GM19438 (cell line): ENCODE results near the gene FHL3.
"Not testable (repeated sequence)": the region's sequence is repeated elsewhere in the genome, so short reads cannot be mapped to it uniquely, and the experiment has no call there.

ENCODE experiments used
- ATAC-seq: cut with Tn5 transposase; IDR thresholded peaks from one replicate; pipeline ENCODE4 v1.9.1; 2021; ENCODE audit warnings: low read depth; ENCODE audit not compliant: unreplicated experiment

Gene FHL3

DNA sequence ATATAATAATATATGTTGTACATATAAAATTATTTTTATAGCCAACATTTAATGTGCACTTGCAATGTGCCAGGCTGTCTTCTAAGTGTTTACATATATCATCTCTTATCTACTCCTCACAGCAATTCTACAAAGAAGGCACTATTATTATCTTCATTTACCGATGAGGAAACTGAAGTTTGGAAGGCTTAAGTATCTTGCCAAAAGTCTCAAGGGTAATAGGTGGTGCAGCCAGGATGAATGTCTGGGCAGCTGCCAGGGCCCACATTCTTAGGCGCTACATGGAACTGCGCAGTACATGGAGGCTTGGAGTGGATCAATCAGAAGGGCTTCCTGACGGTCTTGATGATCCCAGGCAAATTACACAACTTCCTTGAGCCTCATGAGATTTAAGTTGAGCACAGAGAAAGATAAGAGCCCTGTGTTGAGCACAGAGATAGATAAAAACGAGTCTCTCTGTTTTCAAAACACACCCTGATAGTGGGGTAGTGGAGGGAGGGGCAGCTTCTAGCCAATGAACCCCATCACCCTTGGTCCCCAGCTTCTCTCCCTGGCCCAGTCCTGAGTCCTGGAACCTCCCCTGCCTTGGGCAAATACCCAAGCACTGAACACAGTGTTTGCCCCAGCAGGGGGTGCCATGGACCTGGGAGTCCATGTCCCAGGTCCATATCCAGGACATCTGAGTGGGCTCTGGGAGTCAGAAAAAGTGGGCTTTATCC is 32.1 kb upstream of the FHL3 start:
- no peak for ATAC-seq

DNA sequence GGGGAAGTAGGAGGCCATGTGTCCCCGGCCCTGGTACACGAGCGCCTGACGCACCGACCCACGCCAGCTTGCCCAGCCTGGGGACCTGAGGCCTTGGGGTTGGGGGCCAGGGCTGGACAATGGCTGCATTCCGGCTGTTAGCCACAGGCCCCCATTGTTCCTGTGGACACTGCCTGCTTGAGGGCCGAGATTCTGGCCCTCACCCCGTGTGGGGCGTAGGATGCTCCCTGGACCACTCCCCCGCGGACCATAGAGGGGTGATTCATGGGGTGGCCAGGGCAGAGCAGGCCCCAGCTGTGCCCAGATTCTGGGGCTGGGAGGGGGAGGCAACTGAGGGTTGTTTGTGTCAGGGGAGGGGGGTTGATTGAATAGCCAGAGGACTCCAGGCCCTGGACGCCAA is 29.6 kb upstream of the FHL3 start:
- no peak for ATAC-seq

DNA sequence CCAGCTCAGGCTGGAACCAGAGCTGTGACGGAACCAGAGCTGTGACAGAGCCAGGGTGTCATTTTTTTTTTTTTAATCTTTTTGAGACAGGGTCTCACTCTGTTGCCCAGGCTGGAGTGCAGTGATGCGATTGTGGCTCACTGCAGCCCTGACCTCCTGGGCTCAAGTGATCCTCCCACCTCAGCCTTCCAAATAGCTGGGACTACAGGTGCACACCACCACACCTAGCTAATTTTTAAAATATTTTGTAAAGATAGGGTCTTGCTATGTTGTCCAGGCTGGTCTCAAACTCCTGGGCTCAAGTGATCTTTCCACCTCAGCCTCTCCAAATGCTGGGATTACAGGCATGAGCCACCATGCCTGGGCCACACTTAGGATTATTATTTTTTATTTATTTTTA is 27.7 kb upstream of the FHL3 start:
- not testable (repeated sequence) for ATAC-seq

DNA sequence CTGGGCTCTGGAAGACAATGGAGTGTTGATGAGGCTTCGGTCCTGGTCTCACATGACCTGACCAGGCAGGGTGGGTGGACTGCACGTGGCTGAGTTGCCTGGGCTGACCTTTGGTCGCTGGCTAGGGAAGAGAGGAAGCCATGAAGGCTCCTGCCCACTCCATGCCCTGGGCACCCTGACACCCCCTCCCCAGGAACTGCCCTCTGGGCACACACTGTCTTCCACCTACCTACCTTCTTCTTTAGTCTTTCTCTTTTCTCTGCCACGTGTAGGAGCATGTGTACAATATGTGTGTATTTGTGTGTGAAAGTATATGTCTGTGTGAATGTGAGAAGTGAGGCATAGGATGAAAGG is 26.2 kb upstream of the FHL3 start:
- ATAC-seq, result no peak

DNA sequence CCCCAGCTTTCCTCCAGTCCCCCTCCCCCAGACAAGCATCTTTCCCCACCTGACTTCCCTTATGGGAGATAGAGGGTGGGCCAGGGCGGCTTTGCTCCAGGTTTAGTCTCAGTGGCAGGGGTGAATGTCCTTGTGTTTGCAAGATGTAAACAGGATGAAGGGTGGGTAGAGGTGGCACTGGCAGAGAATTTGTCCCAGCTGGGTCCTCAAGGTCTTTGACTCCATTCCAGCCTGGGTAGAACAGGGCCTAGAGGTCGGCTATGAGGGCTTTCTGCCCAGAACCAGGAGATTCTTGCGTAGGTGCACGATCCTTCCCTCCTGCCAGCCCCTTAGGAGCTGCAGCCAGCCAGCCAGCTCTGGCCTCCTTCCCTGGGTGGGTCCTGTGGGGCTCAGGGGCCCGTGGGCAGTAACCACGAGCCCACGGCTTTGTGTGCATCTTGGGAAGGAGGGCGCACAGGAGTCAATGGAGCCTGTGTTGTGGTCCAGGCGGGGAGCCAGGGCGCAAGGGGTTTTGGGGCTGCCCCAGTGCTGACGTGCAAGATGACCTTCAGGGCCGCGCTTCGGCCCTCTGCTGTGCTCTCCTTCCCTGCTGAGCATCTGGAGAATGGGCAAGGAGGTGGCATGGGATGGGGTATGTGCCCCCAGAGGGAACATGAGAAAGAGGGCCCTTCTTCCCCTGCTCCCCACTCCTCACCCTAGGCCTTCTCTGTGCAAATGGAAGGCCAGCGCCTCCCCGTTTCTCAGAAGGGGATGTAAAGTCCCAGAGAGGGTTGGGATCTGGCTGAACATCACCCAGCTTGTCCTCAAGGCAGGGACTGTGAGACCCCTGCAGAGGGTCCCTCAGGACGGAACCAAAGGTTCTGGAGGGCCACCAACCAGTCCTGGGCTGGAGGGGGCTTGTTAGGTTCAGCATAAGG is 25.5 kb upstream of the FHL3 start:
- no peak for ATAC-seq

DNA sequence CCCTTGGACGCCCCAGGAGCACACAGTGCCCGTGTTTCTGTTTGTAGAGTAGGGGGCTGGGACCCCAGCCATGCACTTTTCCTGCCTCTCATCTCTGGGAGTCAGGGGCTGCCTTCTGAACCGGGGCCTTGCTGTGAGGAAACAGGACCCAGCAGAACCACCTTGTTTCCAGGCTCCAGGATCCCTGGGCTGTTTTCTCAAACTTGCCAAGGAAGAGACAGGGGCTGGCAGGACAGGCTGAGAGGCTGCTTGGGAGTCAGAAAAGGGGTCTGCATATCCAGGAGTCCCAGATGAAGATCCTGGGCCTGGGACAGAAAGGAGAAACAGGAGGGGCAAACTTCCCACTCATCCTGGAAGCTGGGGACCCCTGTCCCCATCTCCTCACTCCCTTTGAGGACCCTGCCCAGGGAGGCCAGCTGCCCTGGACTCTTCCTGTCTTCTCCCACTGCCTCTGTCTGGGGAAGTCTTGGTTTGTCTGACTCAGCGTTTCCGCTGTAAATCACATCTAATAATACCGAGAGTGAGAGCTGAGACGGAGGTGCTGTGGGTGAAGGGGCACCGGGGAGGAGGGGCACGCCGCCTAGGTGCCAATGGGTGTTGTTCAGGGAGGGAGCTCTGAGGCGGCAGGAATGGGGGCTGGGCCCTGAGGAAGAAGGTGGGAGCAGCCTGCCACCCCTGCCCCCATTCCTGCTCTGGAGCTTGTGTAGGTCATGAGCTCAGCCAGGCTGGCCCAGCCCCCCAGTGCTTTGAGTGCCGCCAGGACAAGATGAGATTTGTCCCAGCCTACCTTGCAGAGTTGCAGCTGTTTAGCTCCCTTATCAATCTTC is 24.6 kb upstream of the FHL3 start:
- peak; percentile 47 for ATAC-seq

DNA sequence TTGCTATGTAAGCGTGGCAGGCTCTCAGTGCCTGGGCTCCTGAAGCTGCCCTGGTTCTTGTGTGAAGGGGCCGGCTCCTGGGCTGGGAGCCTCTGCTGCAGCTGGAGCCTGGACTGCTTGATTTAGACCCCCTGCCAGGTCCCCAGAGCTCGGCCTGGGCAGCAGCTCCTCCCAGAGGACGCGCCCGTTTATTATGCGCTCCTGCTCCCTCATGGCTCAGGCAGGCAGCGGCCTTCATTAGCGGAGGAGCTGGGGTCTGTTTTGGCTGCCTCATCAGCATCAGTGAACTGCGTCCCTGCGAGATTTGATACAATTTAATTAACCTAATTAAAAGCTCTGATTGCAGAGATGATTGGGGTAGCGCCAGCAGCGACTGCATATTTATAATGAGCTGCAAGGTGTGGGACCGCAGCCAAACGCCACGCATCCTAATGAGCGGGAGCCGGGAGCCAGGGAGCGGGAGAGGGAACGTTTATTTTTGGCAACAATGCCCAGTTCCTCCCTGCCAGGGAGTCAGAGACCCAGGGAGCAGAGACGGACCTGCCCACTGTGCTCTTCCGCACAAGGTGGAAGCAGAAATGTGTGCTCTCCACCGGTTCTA is 23.9 kb upstream of the FHL3 start:
- ATAC-seq, result no peak

DNA sequence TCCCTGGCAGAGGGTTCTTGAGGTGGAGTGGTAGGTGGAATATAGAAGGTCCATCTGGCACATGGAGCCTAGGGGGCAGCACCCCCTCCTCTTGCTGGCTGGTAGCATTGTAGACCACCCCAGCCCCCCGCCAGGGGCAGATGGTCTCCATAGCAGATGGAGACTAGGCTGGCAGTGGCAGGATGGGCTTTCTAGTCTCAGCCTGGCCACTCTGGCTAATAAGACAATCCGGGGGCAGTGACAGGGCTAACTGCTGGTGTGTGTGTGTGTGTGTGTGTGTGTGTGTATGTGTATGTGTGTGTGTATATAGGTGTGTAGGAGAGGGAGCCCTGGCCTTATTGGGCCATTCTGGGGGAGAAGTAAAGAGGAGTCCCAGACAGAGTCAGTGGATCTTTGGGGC is 23.4 kb upstream of the FHL3 start:
- no peak for ATAC-seq

DNA sequence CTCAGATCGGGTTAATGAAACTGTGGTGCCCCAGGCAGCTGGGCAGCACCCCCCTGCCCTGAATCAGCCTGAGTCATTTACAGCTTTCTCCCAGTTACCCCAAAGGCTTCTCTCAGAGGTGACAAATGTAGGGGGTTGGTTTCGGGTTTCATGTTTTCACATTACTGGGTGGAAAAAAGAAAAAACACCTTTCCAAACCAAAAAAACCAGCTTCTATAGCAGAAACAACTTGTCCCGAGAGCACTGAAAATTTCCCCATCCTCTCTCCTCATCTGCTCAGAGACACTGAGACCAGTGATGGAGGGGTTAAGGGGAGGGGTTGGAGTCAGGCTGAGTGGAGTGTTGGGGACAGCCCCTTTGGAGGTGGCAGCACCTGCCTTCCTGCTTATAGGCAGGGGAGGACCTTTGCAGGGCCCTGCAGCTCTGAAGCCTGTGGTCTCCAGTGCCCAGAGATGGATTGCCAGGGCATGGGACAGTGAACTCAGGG is 22.8 kb upstream of the FHL3 start:
- ATAC-seq, result peak; percentile 59

DNA sequence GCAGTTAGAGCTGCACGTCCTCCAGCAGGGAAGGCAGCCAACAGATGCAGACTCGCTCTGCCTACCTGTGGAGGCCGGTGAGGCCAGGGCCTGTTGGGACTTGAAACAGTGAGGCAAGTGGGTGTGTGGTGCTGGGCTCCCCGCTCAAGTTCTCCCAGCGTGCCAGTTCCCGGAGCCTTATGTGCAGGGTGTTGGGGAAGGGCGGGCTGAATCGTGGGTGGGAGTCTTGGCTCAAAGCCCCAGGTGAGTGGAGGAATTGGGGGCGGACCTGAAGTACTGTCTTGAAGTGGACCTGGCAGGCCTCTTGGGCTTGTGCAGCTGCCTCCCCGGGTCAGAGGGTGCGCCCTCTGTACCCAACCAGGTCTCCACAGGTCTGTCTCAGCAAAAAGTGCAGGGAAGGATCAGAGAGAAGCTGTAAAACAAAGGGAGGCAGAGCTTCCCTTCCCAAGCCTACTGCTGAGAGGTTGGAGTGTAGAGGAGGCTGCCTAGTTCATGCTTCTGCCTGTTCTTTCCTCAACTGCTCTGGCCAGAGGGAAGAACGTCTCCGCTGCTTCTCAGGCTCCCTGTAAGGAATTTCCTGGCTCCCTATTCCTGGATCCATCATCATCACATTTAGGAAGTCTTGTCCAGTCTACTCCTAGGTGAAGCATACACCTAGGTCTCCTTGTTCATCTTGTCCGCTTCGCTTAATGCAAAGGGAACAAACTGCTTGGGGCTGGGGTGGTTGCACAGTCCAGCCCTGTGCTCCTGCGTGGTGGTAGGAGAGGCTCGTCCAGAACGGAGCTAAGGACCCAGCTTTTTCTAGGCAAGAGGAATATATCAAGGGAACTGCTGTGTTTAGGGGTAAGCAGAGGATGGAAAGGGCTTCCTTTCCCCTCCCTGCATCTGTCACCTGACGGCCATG is 22.1 kb upstream of the FHL3 start:
- ATAC-seq, result no peak

DNA sequence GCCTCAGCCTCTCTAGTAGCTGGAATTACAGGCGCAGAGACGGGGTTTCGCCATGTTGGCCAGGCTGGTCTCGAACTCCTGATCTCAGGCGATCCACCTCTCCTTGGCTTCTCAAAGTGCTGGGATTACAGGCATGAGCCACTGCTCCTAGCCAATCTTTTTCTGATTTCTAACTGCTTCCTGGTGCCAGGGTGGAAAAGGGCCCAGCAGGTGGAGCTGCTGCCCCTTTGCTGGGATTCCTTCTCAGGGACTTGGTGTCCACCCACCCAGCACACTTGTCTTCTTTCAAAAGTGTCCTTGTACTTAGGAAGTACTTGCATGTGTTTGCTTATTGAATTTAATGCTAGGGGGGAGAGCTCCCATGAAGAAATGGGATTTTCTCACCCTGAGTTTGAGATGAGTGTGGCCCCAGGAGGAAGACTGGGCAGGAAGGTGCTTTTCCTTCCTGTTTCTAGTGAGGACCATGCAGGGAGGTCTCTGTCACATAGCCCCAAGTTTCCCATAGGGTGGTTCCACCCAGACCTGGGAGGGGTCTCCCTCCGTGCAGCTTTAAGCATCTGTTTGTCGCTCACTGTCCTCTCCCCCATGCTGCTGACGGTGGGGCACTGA is 21.4 kb upstream of the FHL3 start:
- ATAC-seq, result no peak

DNA sequence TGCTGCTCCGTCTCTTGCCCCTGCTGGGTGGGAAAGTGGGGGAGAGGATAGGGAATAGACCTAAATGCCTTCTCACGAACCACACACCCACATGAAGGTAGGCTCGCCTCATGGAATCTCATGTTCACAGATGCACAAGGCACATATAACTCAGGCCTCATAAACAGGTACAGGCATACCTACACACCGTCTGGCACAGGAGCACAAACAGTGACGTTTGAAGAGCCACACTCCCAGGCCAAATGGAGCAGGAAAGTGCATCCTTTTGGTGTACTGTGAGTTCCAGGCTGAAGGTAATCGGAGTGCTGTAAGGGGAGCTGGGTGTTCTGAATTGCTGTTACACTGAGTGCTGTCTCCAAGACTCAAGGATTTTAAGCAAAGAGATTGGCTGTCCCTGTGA is 20.4 kb upstream of the FHL3 start:
- ATAC-seq, result no peak

DNA sequence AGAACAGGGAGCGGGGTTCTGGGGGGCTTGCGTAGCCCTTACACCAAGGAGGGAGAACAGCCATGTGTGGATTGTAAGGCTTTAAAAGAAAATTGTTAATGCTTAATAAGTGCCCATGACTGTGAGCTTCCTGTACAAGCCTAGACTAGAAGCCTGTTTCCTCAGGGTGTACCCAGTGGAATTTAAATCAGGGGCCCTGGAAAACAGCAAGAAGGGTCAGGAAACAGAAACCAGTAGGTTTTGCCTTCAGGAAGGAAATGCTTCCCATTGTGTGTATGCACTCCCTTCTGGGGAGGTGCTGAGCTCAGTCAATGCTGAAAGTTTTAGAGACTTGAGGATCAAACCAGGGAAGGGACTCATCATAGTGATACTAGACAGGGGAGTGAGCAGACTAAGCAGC is 19.9 kb upstream of the FHL3 start:
- no peak for ATAC-seq

DNA sequence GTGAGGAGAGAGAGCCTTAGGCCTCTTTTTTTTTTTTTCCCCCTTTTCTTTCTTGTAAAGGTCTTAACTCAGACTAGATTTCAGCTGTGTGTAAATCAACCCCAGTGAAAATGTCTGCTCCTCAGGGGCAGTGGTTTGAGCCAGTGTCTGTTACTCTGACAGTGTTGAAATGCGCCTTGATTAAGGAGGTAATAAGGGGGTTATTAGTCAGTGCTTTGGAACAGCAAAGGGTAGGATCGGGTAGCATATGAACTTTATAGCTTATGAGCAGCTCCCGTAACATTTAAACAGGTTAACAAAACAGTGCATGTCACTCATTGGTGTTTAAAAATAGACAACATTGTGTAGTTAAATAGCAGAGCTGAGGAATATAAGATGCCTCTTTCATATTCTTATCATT is 17.5 kb upstream of the FHL3 start:
- no peak for ATAC-seq

DNA sequence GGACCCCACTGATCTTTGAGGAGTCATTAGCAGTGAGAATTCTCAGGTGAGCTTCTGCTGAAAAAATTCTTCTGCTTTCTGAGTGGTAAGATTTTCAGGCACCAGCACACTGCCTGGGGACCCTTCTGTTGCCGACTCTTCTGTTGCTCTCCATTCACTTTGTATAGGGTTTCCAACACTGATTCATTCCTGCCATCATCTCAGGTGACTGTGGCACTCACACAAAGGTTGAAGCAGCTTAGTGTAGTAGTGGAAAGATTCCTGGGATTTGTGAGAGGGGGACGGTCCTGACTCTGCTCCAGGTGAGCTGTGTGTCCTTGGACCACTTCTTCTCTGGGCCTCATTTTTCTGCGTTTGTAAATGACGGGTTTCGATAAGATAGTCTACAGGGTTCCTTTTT is 16.7 kb upstream of the FHL3 start:
- no peak for ATAC-seq

DNA sequence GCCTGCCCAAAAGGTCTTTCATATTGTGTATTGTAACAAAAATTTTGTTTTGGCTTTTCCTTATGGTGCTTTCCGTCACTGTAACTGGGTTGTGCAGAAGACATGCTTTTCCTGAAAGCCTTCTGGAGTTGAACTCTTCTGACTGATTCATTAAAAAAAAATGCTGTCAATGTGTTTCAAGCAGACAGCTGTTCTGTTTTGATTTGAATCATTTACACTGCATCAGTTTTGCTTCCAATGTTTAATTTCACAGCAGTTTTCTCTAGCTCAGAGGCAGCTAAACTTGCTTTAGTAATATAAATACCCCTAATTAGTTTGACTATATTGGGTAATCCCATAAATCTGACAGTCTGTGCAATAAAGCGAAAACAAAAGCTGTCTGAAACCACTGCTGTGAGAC is 15.1 kb upstream of the FHL3 start:
- no peak for ATAC-seq

DNA sequence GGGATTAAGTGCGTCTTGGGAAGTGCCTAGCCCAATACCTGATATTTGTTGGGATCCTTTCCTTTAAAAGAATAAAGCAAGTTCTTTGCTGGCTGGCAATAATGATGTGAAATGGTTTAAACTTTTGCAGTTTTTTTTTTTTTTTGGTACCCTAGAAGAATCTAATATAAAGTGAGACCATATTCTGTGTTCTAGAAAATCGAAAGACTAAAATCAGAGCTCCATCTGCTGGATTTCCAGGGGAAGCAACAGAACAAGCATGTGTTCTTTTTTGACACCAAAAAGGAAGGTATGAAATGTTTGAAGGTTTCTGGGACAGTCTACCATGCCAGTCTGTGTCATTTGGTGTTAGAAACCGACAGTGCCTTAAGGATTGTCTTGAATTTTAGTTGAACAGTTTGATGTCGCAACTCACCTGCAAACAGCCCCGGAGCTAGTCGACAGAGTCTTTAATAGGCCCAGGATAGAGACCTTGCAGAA is 13.6 kb upstream of the FHL3 start:
- ATAC-seq, result no peak

DNA sequence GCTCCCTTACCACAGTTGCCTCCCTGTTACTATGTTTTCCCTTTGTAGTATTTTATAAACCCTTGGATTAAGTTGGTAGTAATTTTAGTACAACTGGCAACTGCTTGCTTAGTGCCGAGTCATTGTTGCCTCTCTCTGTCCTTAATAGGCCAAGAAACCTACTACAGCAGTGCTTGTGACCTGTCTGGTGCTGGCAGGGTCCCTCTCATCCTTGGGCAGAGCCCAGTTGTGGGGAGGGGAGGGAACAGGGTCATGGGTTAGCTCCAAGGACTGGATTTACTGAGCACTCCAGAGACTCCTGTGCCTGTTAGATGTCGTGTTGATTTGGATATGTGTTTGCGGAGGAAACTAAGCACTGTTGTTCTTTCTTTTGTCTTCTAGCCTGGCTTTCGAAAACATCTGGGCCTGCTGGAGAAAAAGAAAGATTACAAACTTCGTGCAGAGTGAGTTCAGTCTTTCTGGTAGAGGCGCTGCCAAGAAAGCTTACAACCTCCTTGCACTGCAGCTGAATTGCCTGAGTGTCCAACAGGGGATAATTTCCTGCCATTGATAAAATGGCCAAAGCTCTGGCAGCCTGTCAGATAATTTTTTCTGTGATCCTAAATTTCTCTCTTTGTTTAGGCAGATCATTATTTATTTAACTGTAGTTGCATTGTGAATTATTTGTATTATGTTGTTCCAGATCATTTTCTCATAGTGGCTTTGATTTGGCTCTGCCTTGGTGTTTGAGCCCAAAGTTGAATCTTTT is 10.8 kb upstream of the FHL3 start:
- ATAC-seq, result no peak
